ENCODE data around the gene ILKAP.

ILKAP gene

GRCh38 chr2:238155051-238155760, 48.3 kb downstream of the ILKAP start:
- CTCF ChIA-PET: interaction anchor here (0.6 to 0.7 kb wide), 3 partner anchors 13 to 98 kb away, joined by 3 read pairs; no protein-coding TSS in a partner anchor
- no peak overlapping the region for H3K27ac ChIP-seq
- TF ChIP-seq CTCF (conservative IDR thresholded peaks at IDR 0.05; ENCODE audit: low read depth): no peak
- POLR2A ChIA-PET (ENCODE audit: low non-redundant PET): no interaction called here
- no peak for DNase-seq (ENCODE audit: low spot score)

- ChIA-PET CTCF (interaction anchor here (0.6 to 0.7 kb wide), 3 partner anchors 12 to 99 kb away, joined by 3 read pairs; no protein-coding TSS in a partner anchor), POLR2A (ENCODE audit: low non-redundant PET) (no interaction called here)
- no peak overlapping the region for H3K27ac ChIP-seq
- no peak for TF ChIP-seq CTCF (conservative IDR thresholded peaks at IDR 0.05; ENCODE audit: low read depth)
- DNase-seq (ENCODE audit: low spot score): no peak
Measured at GRCh38 chr2:238154570-238154969, 48.9 kb downstream of the ILKAP start.

DNA sequence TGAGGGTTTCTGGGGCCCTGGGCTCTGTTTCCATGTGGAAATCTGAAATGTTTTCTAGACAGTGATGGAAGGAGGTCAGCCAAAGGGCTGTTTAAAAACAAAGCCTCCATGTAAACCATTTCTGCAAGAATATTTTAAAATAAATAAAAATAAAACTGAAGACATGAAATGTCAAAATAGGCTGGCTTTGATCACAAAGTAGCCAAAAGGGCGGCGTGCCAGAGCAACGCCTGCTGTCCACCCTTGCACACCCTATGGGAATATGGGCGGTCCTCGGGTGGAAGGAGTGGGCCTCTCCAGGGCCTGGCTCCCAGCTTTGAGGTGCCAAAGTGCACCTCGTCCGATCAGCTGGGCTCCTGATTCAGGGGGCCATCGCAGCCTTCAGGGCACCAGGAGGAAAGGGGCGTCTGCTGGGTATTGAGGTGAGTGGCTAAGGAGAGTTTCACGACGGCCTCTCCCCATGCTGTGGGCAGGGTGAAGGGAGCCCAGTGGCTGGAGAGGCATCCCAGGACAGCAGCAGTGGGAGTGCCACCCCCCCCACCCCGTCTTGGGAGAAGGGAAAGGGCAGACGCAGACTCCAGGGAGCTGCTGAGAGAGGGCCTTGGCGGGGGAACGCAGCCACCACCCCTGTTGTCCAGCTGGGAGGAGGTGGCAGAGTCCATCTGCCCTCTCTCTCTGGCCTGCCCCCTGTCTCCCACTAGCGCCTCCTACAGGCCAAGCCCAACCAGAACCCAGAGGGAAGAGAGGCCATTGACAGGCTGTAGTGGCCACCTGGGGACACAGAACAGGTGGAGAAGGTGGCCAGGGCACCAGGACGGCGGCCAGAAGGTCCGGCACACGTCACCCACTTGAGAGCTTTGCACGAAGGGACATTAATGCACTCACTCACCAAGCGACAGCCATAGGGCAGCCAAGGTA, 50.5 kb downstream of the ILKAP start:
- CTCF ChIA-PET: interaction anchor here (0.6 kb wide), 2 partner anchors 21 to 68 kb away, joined by 4 read pairs; no protein-coding TSS in a partner anchor
- POLR2A ChIA-PET (ENCODE audit: low non-redundant PET): no interaction called here

DNA sequence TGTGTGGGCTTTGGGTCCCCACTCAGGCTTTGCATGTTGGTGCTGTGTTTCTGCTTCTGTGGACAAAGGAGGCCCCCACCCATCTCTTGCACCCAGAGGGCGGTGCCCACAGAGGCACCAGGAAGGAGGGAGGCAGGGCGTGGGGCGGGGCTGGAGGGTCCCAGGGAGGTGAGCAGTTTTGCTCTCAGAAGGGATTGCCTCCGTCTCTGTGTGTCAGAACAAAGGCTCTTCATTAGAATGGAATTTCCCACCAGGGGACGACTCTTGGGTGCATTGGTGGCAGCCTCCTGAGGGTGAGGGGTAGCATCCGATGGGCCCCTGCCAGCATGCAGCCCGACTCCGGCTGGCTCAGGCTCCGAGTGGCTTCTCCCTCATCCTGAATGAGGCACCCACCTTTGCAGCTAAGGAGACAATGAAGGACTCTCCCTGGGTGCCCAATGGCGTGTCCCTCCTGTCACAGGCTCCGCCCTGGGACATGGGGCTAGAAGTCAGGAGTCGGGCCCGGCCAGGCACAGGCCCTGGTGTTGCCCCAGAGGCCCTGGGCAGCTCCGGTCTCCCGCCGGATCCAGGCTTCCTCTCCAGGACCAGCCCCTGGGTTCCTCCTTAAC, 51.8 kb downstream of the ILKAP start:
- no peak overlapping the region for H3K27ac ChIP-seq
- CTCF ChIA-PET: interaction anchor here (0.5 to 0.6 kb wide), 3 partner anchors 118 to 1142 kb away, joined by 3 to 4 read pairs (median 3); no protein-coding TSS in a partner anchor
- no peak for TF ChIP-seq CTCF (conservative IDR thresholded peaks at IDR 0.05; ENCODE audit: low read depth)
- POLR2A ChIA-PET (ENCODE audit: low non-redundant PET): no interaction called here
- no peak for DNase-seq (ENCODE audit: low spot score)

More for the DNA sequence above, 50.5 kb downstream of the ILKAP start:
- DNase-seq (ENCODE audit: low spot score): no peak
- no peak overlapping the region for H3K27ac ChIP-seq
- TF ChIP-seq CTCF (conservative IDR thresholded peaks at IDR 0.05; ENCODE audit: low read depth): no peak

GRCh38 chr2:238151205-238151604, 52.3 kb downstream of the ILKAP start:
- H3K27ac ChIP-seq: no peak overlapping the region
- ChIA-PET POLR2A (ENCODE audit: low non-redundant PET) (no interaction called here), CTCF (no interaction called here)
- DNase-seq (ENCODE audit: low spot score): no peak
- no peak for TF ChIP-seq CTCF (conservative IDR thresholded peaks at IDR 0.05; ENCODE audit: low read depth)

- DNase-seq (ENCODE audit: low spot score): no peak
- no peak overlapping the region for H3K27ac ChIP-seq
- no peak for TF ChIP-seq CTCF (conservative IDR thresholded peaks at IDR 0.05; ENCODE audit: low read depth)
- ChIA-PET CTCF (no interaction called here), POLR2A (ENCODE audit: low non-redundant PET) (no interaction called here)
Measured at GRCh38 chr2:238150686-238151085, 52.8 kb downstream of the ILKAP start.

Measured in RWPE1 (cell line).